ENCODE measurements around the gene HFM1.

The HFM1 gene

DNA sequence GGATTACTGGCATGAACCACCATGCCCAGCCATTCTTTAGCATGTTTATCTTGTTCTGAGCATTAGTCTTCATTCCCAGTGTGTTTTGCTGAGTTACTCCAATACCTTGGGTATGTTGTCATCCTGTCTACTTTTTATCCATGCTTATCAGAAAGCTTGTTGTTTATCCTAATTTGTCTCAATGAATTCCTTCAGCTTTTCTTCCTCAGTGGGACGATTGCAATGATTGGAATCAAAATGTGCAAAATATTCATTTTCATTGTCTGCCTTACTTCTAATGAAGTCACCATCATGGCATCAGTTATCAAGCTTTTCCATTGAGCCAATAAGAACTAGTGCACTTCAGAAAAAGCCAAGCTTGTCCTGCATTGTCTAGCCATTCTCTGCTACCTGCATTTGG is 170.5 kb downstream of the HFM1 start:
- no peak for FAIRE-seq

DNA sequence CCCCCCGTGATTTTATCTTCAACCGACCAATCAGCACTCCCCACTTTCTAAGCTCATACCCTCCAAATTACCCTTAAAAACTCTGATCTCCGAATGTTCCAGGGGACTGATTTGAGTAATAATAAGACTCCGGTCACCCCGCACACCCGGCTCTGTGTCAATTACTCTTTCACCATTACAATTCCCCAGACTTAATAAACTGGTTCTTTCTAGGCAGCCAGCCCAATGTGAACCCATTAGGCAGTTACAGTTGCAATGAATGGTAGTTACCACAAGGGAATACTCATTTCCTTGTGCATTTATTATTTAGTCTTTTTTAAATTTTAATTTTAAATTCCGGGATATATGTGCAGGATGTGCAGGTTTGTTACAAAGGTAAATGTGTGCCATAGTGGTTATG is 177.9 kb downstream of the HFM1 start:
- FAIRE-seq: no peak

DNA sequence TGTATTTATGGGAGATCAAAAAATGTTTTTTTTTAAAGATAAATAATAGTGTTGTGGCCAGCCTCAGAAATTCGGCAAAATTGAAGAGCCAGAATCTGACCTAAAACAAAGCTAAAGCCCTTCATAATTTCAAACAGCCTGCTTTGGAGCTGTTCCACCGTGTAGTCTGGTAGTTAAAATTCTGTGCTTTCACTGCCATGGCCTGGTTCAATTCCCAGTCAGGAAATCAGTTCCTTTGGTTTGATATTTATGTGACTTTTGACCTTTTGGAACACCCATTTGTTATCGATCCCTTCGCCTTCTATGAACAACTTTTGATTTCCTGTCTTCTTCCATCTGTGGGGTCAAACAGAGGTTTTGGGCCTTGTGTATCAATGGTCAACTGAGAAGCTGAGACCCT is 179.8 kb downstream of the HFM1 start:
- no peak for FAIRE-seq

DNA sequence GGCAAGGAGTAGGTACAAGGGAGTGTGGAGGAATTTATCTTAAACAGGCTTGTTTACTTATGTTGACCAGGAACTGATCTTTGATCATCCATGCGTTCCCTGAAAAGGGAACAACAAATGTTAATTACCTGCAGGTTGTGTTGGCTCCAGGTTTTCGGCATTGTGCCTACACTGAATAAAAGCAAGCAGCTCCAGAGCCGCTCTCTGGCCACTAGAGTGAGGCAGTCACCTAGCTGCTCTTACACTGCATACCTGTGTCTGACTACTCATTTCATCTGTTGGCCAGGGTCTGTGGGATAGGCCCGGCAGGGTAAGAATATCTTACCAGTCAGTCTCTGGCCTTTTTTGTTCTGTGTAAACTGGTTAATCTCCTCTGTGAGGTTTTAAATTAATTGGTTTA is 183.6 kb downstream of the HFM1 start:
- no peak for FAIRE-seq

DNA sequence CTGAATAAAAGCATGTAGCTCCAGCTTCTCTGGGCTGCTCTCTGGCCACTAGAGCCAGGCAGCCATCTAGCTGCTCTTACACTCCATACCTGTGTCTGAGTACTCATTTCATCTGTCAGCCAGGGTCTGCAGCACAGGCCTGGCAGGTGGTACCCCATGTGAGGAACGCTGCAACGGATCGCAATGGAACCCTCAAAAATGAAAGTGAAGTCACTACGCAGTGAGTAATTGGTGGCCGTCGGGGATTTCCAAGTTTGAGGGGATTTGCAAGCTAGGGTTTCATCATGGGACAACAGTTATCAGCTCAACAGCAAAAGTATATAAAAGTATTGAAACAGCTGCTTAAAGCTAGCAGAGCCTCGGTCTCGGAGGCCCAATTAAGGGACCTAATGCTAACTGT is 186.7 kb downstream of the HFM1 start:
- no peak for FAIRE-seq

All from endometrium (tissue), 2 donors.